Esophagus muscularis mucosa (tissue), 3 donors: Measurements from ENCODE around the gene POT1.

Experiments
- POLR2A ChIP-seq: fragments of 450-650 bp; IDR thresholded peaks from one replicate; pipeline ENCODE4 v1.6.1; 2017; ENCODE audit warnings: antibody characterized with exemption, moderate library complexity, mild to moderate bottlenecking, low read depth
- TF ChIP-seq, protein P1 (sequence below), 3 experiments: fragments of 200-600 bp in 2 of 3; fragments of 450-650 bp in 1 of 3; sonication (generic) in 2 of 3; IDR thresholded peaks; one replicate each; pipeline ENCODE4 v1.5.1; 2017 to 2019; ENCODE audit warnings: antibody characterized with exemption in 3 of 3, mild to moderate bottlenecking in 2 of 3, moderate library complexity in 1 of 3

- no peak for TF ChIP-seq POLR2A
- TF ChIP-seq, protein P1, sequence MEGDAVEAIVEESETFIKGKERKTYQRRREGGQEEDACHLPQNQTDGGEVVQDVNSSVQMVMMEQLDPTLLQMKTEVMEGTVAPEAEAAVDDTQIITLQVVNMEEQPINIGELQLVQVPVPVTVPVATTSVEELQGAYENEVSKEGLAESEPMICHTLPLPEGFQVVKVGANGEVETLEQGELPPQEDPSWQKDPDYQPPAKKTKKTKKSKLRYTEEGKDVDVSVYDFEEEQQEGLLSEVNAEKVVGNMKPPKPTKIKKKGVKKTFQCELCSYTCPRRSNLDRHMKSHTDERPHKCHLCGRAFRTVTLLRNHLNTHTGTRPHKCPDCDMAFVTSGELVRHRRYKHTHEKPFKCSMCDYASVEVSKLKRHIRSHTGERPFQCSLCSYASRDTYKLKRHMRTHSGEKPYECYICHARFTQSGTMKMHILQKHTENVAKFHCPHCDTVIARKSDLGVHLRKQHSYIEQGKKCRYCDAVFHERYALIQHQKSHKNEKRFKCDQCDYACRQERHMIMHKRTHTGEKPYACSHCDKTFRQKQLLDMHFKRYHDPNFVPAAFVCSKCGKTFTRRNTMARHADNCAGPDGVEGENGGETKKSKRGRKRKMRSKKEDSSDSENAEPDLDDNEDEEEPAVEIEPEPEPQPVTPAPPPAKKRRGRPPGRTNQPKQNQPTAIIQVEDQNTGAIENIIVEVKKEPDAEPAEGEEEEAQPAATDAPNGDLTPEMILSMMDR (IDR thresholded peaks at IDR 0.05): no peak
These were observed 147.5 kb downstream of the POT1 start for GRCh38 chr7:124781907-124782734.
